Measurements from ENCODE around the gene ABCD4. TPM values are rescaled to one million over a fixed set of nuclear protein-coding genes. Genes with fewer than 3 reads are reported as not detected.

The ABCD4 gene
- total and polyA plus RNA-seq, 9 donors, result 33.5 to 54.4 (median 45.8) TPM

GRCh38 chr14:74348735-74349463, 46.2 kb upstream of the ABCD4 start:
- Histone ChIP-seq H3K9me3 (no peaks in the 10 kb centered on the region), H3K27me3 (no peaks in the 10 kb centered on the region), H3K27ac (no peak overlapping the region), H3K4me3 (no peak overlapping the region), H3K4me1 (ENCODE audit: insufficient read depth) (peaks cover 1% of the 10 kb centered on the region), H3K36me3 (no peaks in the 10 kb centered on the region)
- no peak for DNase-seq
- WGBS, 3 donors, result 47 to 58% (median 53%) methylated on average over 17 of the region's 17 CpGs
- TF ChIP-seq POLR2A (IDR thresholded peaks at IDR 0.05), result no peak
- no peak for TF ChIP-seq EP300 (IDR thresholded peaks at IDR 0.05)
- no peak for TF ChIP-seq CTCF (IDR thresholded peaks at IDR 0.05)
- intact Hi-C loops (cut with DNase I), result no loop called here

- intact Hi-C loops (cut with DNase I), result no loop called here
- no peak within 1 kb of the TSS for H3K4me3 ChIP-seq
- DNase-seq, result no peak
- H3K4me1 ChIP-seq (ENCODE audit: insufficient read depth), result peaks cover 1% of the 10 kb centered on the region
- TF ChIP-seq EP300 (IDR thresholded peaks at IDR 0.05) (no peak), POLR2A (IDR thresholded peaks at IDR 0.05) (no peak), CTCF (IDR thresholded peaks at IDR 0.05) (no peak)
- H3K27ac ChIP-seq, result no peak within 1 kb of the TSS
- H3K36me3 ChIP-seq, result no peaks in the 10 kb centered on the region
- H3K27me3 ChIP-seq, result no peaks in the 10 kb centered on the region
- WGBS, 3 donors, result 48 to 64% (median 54%) methylated on average over 12 of the region's 12 CpGs
- no peaks in the 10 kb centered on the region for H3K9me3 ChIP-seq
These were observed 45.6 kb upstream of the ABCD4 start, which contains the start of gene VRTN for GRCh38 chr14:74348241-74348734. TSS of gene VRTN (plus strand) at chr14:74348471. CDS start at chr14:74356784, 8,313 bp downstream.

GRCh38 chr14:74347795-74348100, 45.0 kb upstream of the ABCD4 start:
- Histone ChIP-seq H3K27ac (no peak overlapping the region), H3K36me3 (no peaks in the 10 kb centered on the region), H3K4me3 (no peak overlapping the region), H3K27me3 (no peaks in the 10 kb centered on the region), H3K9me3 (no peaks in the 10 kb centered on the region), H3K4me1 (ENCODE audit: insufficient read depth) (peaks cover 1% of the 10 kb centered on the region)
- no peak for TF ChIP-seq CTCF (IDR thresholded peaks at IDR 0.05)
- no peak for TF ChIP-seq EP300 (IDR thresholded peaks at IDR 0.05)
- no peak for TF ChIP-seq POLR2A (IDR thresholded peaks at IDR 0.05)
- intact Hi-C loops (cut with DNase I), result no loop called here
- 48 to 54% (median 53%) methylated on average over 1 of the region's 1 CpG for WGBS, 3 donors
- DNase-seq, result no peak

- intact Hi-C loops (cut with DNase I), result no loop called here
- Histone ChIP-seq H3K4me1 (ENCODE audit: insufficient read depth) (peaks cover 1% of the 10 kb centered on the region), H3K4me3 (no peak overlapping the region), H3K36me3 (no peaks in the 10 kb centered on the region), H3K27me3 (no peaks in the 10 kb centered on the region), H3K27ac (no peak overlapping the region), H3K9me3 (no peaks in the 10 kb centered on the region)
- no peak for TF ChIP-seq POLR2A (IDR thresholded peaks at IDR 0.05)
- TF ChIP-seq CTCF (IDR thresholded peaks at IDR 0.05), result no peak
- no peak for TF ChIP-seq EP300 (IDR thresholded peaks at IDR 0.05)
- 49 to 54% (median 51%) methylated on average over 7 of the region's 7 CpGs for WGBS, 3 donors
- no peak for DNase-seq
These were observed 44.5 kb upstream of the ABCD4 start for GRCh38 chr14:74347097-74347794.
